Choroid plexus epithelial cell (primary cell): ENCODE results near the gene NKAIN1.
"Not testable (repeated sequence)": the region's sequence is repeated elsewhere in the genome, so short reads cannot be mapped to it uniquely, and the experiment has no call there.

ENCODE experiments used
- DNase-seq: peaks from one replicate; pipeline ENCODE4 v3.0.0-alpha.2; 2010; ENCODE audit warnings: low read depth
- H3K4me3 ChIP-seq: 2 replicates; pipeline ENCODE4 v1.5.1; 2011; ENCODE audit warnings: low read depth, mild to moderate bottlenecking, control low read depth, low read length, moderate library complexity
- TF ChIP-seq, protein P1 (sequence below): conservative IDR thresholded peaks from 2 replicates; pipeline ENCODE4 v1.5.1; 2011; ENCODE audit warnings: low read depth, mild to moderate bottlenecking, control low read depth, inconsistent platforms, low read length, moderate library complexity

NKAIN1 gene

DNA sequence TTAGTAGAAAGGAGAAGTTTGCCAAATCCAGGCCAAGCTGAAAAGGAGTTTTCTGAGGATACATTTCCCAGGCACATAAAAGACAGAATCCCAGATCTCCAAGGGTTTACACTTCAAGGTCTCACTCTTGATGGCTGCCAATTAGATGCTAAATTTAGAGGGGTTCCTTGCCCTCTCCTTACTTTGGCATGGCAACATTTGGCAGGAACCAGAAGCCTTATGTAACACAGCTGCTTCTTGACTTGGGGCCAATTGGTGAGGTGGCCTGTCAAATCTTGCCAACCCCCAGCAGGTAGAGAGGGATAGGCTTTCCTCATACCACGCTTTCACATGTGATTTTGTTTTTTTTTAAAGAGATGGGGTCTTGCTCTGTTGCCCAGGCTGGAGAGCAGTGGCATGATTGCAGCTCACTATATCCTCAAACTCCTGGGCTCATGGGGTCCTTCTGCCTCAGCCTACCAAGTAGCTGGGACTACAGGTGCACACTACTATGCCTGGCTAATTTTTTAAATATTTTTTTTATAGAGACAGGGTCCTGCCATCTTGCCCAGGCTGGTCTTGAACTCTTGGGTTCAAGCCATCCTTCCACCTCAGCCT, 25.2 kb upstream of the NKAIN1 start:
- TF ChIP-seq, protein P1, sequence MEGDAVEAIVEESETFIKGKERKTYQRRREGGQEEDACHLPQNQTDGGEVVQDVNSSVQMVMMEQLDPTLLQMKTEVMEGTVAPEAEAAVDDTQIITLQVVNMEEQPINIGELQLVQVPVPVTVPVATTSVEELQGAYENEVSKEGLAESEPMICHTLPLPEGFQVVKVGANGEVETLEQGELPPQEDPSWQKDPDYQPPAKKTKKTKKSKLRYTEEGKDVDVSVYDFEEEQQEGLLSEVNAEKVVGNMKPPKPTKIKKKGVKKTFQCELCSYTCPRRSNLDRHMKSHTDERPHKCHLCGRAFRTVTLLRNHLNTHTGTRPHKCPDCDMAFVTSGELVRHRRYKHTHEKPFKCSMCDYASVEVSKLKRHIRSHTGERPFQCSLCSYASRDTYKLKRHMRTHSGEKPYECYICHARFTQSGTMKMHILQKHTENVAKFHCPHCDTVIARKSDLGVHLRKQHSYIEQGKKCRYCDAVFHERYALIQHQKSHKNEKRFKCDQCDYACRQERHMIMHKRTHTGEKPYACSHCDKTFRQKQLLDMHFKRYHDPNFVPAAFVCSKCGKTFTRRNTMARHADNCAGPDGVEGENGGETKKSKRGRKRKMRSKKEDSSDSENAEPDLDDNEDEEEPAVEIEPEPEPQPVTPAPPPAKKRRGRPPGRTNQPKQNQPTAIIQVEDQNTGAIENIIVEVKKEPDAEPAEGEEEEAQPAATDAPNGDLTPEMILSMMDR: no peak
- no peak for DNase-seq

DNA sequence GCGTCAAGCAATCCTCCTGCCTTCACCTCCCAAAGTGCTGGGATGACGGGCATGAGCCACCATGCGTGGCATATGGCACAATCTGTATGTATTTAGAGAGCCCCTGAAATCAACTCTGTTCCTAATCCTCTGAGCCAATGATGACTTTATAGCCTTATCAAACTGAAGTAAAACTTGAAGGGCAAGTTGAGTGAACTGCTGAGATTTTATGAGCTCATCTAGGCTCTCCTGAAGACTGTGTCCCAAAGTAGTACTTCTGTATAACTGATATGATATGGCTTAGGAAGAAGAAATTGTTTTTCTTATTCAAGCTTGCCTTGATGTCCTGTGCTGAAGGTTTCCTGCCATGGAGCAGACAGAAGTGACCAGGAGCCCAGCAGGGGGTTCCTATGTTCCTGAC, 23.7 kb upstream of the NKAIN1 start:
- DNase-seq: no peak
- TF ChIP-seq, protein P1: no peak
- H3K4me3 ChIP-seq: no peak overlapping the region

More for the DNA sequence above, 25.2 kb upstream of the NKAIN1 start:
- H3K4me3 ChIP-seq: no peak overlapping the region

DNA sequence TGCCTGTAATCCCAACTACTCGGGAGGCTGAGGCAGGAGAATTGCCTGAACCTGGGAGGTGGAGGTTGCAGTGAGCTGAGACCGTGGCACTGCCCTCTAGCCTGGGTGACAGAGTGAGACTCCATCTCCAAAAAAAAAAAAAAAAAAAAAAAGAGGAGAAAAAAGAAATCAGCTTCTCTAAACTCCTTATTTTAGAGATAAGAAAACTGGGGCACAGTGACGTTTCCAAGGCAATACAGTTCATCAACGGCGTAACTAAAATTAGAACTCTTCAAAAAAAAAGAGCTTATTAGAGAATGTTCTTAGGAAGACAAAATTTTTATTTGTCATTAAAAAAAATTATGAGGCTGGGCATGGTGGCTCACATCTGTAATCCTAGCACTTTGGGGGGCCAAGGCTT, 22.7 kb upstream of the NKAIN1 start:
- not testable (repeated sequence) for DNase-seq, H3K4me3 ChIP-seq

DNA sequence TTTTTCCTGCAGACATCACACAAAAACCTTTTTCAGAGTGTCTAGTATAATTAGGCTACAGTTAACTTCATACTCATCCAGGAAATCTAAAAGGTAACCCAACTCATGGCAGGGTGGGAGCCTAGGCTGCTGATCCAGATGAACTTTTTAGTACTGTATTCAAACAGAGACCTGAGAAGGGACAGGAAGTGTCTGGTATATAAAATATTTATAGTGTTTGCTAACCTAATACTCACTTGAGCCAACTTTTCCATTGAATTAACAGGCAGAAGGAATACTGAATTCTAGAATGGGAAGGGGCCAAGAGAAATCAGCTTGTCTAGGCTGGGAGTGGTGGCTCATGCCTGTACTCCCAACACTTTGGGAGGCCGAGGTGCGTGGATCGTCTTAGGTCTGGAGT, 22.2 kb upstream of the NKAIN1 start:
- H3K4me3 ChIP-seq: no peak overlapping the region
- TF ChIP-seq, protein P1: no peak
- DNase-seq: no peak

DNA sequence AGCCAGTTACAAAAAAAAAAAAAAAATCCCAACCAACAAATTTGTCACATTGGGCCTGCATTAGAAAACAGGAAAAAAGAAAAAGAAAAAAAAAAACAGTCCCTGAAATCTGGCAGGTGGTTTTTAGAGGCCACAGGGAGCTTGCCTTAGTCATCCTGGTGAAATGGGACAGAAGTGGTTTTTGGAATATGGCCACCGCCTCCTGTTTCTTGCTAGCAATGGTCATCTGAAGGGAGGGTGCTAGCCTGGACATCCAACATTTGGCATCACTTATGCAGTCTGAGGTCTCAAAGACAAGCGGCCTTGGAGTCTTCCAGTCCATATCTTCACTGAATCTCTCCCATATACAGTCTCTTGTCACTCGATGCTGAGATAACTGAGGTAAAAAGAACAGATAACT, 20.1 kb upstream of the NKAIN1 start:
- TF ChIP-seq, protein P1: no peak
- no peak for DNase-seq
- no peak overlapping the region for H3K4me3 ChIP-seq

DNA sequence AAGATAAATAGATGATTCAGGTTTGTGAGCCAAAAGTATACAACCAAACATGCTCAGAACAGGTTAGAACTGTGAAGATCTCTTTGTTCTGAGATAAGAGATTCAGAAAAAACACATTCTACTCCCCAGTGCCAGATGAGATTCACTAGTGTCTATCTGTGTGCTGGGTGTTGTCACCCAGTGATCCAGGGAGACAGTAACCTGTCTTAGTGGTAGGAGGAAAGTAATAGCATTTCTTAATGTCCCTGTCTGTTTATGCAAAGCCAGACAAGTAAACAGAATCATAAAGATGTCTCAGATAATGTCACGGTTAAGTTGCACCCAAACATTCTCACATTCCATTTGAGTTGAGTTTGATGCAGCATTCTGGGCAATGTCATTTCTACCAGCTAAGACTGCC, 18.9 kb upstream of the NKAIN1 start:
- H3K4me3 ChIP-seq: no peak overlapping the region
- no peak for DNase-seq
- TF ChIP-seq, protein P1: no peak

DNA sequence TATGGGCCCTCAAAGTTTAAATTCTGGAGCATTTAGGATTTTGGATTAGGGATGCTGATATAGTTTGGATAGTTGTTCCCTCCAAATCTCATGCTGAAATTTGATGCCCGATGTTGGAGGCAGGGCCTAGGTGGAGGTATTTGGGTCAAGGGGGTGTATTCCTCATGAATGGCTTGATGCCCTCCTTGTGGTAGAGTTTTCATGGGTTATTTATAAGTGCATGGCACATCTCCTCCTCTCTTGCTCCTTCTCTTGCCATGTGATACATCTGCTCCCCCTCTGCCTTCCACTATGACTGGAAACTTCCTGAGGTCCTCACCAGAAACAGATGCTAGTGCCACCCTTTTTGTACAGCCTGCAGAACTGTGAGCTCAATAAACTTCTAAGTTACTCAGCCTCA, 17.5 kb upstream of the NKAIN1 start:
- no peak overlapping the region for H3K4me3 ChIP-seq
- DNase-seq: no peak
- TF ChIP-seq, protein P1: no peak
